OCI-LY1 (cell line): ENCODE measurements around the gene TLCD1.

Experiments used
- CTCF ChIP-seq: fragments of 200-600 bp; sonication (generic), shearing (Covaris generic); IDR thresholded peaks from 2 replicates; pipeline ENCODE4 v1.5.1; 2017; ENCODE audit warnings: mild to moderate bottlenecking, antibody characterized with exemption, low read length, moderate library complexity, mixed read lengths
- EZH2 ChIP-seq: fragments of 200-600 bp; sonication (generic), shearing (Covaris generic); IDR thresholded peaks from 2 replicates; pipeline ENCODE4 v1.8.0; 2017; ENCODE audit warnings: borderline replicate concordance, mixed run types, mild to moderate bottlenecking, antibody characterized with exemption, low read length, moderate library complexity, mixed read lengths

- TF ChIP-seq CTCF = no peak
- no peak for TF ChIP-seq EZH2
Observed at GRCh38 chr17:28745786-28746411, 19.9 kb upstream of the TLCD1 start.
